GM21619 (cell line): ENCODE measurements around the gene SLAMF9.

Experiments
- ATAC-seq: cut with Tn5 transposase; IDR thresholded peaks from one replicate; pipeline ENCODE4 v1.9.1; 2021; ENCODE audit not compliant: unreplicated experiment

Gene SLAMF9

DNA sequence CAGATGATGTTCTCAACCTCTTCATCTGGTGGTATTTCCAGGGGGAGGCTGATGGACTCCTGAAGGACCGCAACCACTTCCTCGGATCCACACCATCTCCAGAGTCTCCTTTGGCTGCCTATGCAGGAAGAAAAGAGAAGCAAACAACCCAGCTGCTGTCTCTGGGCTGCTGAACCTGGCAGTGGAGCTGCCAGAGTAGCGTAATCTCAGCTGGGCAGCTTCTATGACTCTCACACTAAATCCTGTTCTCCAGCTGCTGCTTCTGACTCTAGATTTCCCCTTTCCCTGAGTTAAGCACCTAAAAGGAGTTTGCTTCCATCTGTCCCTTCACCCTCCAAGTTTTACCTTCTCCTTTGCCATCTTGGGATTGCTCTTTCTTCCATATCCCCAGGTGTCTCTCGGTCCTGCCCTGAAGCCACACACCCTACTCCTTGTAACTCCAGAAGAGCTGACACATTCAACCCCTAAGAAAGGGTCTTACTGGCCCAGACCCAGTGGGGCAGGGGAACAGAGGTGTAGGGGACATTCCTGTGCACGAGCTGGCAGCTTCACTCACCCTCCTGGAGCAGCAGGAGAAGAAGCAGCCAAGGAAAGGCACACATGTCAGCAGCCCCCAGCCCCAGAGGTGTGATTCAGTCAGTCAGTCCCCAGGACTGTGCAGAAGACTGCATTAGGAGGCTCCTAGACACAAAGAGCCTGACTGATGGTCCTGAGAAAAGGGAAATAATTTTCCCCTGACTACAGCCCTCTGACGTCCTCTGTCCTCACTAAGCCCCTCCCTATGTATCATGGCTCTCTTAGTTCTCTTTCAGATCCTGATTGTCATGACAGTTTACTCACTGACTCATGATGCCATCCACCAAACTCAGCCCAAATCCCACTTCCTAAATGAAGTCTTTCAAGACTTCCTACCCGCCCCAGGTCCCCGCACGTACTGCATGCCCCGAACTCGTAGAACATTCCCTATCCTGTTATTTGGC, at the start of gene SLAMF9:
SLAMF9 (minus strand) TSS at position 702 of the 980 bp plus-strand sequence; CDS start at position 602, 100 bp downstream.
- no peak for ATAC-seq

DNA sequence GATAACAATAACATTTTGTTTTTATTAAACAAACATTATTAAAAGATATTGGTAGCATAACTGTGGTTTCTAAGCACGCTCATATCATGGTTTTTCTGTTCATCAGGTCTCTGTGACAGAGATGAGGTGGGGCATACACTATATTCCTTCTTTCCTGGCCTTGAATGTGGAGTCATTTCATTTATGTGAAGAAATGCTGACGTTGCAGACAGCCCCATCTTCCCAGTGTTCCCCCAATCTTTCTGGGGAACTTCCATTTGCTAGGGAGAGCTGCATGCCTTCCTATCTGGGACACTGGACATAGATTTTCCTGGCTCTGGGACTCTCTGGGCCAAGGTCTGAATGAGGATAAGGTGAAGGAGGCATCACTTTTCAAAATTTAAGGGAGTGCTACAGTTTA, 47.4 kb upstream of the SLAMF9 start:
- ATAC-seq, result no peak

GRCh38 chr1:159999204-159999603, 45.2 kb upstream of the SLAMF9 start:
- no peak for ATAC-seq

GRCh38 chr1:159996653-159997052, 42.6 kb upstream of the SLAMF9 start:
- ATAC-seq, result no peak

DNA sequence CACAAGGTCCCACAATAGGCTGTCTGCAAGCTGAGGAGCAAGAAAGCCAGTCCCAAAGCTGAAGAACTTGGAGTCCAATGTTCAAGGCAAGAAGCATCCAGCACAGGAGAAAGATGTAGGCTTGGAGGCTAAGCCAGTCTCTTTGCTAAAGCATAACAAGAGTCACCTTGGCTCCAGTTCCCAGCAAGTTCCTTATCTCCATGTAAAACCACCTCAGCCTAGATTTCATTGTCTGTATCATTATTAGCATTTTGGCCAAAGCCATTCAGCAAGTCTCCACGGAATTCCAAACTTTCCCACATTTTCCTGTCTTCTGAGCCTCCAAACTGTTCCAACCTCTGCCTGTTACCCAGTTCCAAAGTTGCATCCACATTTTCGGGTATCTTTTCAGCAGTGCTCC, 40.9 kb upstream of the SLAMF9 start:
- no peak for ATAC-seq

GRCh38 chr1:159993911-159994310, 39.9 kb upstream of the SLAMF9 start:
- ATAC-seq, result no peak

DNA sequence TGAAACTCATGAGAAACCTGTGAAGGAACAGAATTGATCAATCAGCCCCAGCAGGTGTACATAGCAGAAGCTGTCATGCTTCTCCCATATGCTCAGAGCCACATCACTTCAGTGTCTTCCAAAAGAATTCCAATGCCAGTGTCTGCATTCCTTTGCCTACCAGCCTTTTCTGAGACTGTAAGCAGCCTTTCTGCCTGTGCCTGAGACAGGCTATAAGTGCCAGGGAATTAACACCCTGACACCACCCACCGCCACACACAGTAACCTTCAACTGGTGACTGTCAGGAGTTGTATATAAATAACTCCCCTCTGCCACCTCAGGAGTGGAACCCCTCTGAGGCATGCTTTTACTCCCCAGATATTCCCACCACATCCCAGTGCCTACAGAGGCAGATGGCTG, 38.1 kb upstream of the SLAMF9 start:
- no peak for ATAC-seq

DNA sequence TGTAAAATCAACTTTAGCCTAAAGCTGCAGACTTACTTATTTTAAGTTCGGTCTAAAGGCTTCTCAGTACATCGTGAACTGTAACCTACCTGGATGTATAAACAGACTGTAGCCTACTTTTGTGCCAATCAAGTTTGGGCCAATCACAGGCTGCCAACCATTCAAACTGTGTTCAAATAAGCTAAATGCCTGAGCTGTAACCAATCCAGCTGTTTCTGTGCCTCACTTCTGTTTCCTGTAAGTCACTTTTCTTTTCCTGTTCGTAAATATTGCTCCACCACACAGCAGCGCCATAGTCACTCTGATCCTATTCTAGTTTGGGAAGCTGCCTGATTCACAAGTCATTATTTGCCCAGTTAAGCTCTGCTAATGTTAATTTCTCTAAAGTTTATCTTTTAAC, 37.5 kb upstream of the SLAMF9 start:
- ATAC-seq, result no peak

DNA sequence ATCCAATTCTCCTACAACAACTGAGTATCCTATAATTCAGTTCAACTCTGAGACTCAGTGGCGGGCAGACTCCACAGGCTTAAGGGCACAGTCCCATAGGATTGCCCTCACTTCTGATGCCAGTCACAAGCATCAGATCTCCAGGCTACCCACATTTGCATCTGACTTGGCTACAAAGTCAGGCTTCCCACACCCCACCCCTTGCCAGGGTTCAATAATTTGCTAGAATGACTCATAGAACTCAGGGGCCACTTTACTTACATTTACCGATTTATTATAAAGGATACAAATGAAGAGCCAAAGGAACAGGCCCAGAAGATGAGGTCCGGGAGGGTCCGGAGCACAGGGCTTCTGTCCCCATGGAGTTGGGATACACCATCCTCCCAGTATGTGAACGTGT, 36.0 kb upstream of the SLAMF9 start:
- no peak for ATAC-seq

DNA sequence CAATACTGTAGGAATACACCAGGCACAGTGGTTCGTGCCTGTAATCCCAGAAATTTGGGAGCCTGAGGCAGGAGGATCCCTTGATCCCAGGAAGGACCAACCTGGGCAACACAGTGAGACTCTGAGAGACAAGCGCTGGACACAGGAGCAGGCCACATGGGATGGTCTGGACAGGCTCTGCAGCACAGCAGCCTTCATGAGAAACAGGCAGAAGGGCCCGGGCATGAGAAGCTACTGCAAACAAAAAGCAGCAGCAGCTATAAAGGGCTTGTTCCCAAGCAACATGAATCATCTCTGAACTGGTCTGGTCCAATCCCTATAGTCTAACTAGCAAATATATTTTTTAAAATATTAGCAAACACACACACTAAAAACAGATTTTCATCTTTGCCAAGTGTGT, 35.5 kb upstream of the SLAMF9 start:
- no peak for ATAC-seq

- ATAC-seq, result no peak
These were observed 34.0 kb upstream of the SLAMF9 start for GRCh38 chr1:159988006-159988405.

GRCh38 chr1:159987186-159987585, 33.1 kb upstream of the SLAMF9 start:
- ATAC-seq, result no peak

GRCh38 chr1:159986531-159986930, 32.5 kb upstream of the SLAMF9 start:
- ATAC-seq, result no peak

GRCh38 chr1:159986093-159986492, 32.1 kb upstream of the SLAMF9 start:
- ATAC-seq, result no peak

DNA sequence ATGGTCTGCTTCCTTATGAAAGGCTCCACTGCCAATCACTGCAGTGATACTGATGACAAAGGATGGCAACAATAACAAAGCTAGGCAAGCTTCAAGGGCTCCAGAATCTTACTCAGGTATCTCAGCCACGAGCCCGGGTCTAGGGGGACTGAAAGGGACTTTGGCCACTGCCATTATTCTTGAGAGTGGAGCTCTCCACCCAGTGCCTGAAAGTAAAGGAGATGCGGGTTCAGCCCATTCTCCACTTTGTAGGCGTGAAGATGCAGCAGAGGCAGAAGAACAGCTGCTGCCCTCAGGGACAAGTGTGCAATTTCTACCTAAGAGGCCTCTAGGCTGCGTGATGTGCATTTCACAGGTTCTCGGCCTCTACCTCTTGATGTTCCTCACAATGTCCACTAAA, 31.4 kb upstream of the SLAMF9 start:
- ATAC-seq, result no peak

GRCh38 chr1:159983681-159984080, 29.6 kb upstream of the SLAMF9 start:
- no peak for ATAC-seq

- ATAC-seq, result no peak
These were observed 28.2 kb upstream of the SLAMF9 start for GRCh38 chr1:159982280-159982679.

DNA sequence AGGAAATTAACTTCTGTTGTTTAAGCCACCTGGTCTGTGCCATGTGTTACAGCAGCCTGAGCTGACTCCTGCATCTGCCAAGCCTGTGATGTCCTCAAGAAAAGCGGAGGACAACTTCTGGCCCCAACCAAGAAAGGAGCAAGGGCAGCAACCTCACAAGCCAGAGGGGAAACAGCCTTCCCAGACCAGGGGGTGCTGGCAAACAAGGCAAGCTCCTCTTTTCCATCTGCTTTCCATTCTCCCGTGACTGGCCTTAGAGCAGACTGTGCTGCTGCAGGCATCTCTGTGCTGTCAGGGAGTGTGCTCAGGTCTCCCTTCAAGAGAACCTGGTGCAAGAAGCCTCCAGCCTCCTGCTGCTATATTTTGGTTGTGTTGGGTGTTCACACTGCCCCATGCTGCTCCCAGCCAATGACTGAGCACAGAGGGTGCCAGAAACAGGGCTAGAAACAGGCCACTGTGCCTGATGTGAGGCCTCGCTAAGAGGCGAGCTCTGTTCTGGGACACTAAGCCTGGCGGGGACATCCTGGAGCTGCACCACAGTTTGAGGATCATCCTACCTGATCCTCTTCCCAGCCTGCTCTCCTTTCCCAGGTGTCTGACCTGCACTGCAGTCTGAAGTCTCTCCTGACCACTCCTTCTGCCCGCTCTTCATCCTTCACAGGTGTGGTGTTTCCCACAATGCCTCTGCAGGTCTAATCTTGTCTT, 27.5 kb upstream of the SLAMF9 start:
- no peak for ATAC-seq

GRCh38 chr1:159980786-159981185, 26.7 kb upstream of the SLAMF9 start:
- no peak for ATAC-seq

- no peak for ATAC-seq
These were observed 26.0 kb upstream of the SLAMF9 start for GRCh38 chr1:159980076-159980475.

- ATAC-seq, result no peak
These were observed 25.2 kb upstream of the SLAMF9 start for GRCh38 chr1:159979257-159979656.

GRCh38 chr1:159978107-159978398, 24.0 kb upstream of the SLAMF9 start:
- ATAC-seq, result no peak
